ENCODE results near the gene PTPN23.

DNA sequence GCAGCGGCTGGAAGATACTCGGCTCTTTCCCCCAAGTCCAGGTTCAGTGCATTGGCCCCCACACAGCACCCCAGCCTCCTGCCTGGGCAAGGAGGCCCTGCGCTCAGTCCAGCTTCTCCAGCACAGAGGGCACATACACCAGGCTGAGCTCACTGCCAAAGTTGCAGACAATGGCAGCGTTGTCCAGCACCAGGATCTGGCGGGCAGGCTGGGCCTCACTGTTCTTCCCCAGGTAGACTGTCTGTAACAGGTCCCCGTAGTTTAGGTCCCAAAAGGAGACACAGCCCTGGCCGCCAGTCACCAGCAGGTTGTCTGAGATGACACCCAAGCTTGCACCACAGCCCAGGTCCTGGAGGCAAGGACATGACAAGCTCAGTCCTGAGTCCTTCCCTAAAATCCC is 32.9 kb downstream of the PTPN23 start:
- TF ChIP-seq CTCF (IDR thresholded peaks at IDR 0.05) (no peak), EP300 (IDR thresholded peaks at IDR 0.05) (no peak), POLR2A (IDR thresholded peaks at IDR 0.05) (no peak)
